ENCODE measurements around the gene SRA1.

GRCh38 chr5:140564196-140565023 is 7.1 kb upstream of the SRA1 start, which contains the start of the genes APBB3 and SLC35A4:
- TF ChIP-seq, protein P1, sequence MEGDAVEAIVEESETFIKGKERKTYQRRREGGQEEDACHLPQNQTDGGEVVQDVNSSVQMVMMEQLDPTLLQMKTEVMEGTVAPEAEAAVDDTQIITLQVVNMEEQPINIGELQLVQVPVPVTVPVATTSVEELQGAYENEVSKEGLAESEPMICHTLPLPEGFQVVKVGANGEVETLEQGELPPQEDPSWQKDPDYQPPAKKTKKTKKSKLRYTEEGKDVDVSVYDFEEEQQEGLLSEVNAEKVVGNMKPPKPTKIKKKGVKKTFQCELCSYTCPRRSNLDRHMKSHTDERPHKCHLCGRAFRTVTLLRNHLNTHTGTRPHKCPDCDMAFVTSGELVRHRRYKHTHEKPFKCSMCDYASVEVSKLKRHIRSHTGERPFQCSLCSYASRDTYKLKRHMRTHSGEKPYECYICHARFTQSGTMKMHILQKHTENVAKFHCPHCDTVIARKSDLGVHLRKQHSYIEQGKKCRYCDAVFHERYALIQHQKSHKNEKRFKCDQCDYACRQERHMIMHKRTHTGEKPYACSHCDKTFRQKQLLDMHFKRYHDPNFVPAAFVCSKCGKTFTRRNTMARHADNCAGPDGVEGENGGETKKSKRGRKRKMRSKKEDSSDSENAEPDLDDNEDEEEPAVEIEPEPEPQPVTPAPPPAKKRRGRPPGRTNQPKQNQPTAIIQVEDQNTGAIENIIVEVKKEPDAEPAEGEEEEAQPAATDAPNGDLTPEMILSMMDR (IDR thresholded peaks at IDR 0.05; ENCODE audit: low read length) = no peak
- no peak for TF ChIP-seq EZH2 (IDR thresholded peaks at IDR 0.05; ENCODE audit: borderline replicate concordance, low read length)

Measured in OCI-LY1 (cell line).